ENCODE results near the gene MSI2. TPM values are rescaled to one million over a fixed set of nuclear protein-coding genes. Genes with fewer than 3 reads are reported as not detected.

MSI2 gene
- total and polyA plus RNA-seq, 2 experiments from 2014 or later, result 18.9 to 41.8 TPM

- TF ChIP-seq ZNF462 (CRISPR knock-in tag; IDR thresholded peaks at IDR 0.05) (no peak), ETS1 (IDR thresholded peaks at IDR 0.05) (no peak), POLR2AphosphoS5 (IDR thresholded peaks at IDR 0.05; ENCODE audit: low read depth) (no peak)
These were observed 87.9 kb downstream of the MSI2 start (continued) for GRCh38 chr17:57344261-57344660.

- ATAC-seq, result no peak
- Histone ChIP-seq H4K20me1 (replicated peaks; ENCODE audit: insufficient read depth) (no peaks in the 10 kb centered on the region; the same call in 1 of the 2 replicates), H3K36me3 (ENCODE audit: insufficient read depth) (peaks cover 3% of the 10 kb centered on the region), H3K27ac (ENCODE audit: low read depth) (no peak overlapping the region), H3K79me2 (replicated peaks; ENCODE audit: insufficient read depth) (peaks cover 10% of the 10 kb centered on the region), H3K4me3 (no peak overlapping the region), H3F3A (replicated peaks; ENCODE audit: low read depth) (no peaks in the 10 kb centered on the region), H3K27me3 (ENCODE audit: insufficient read depth) (no peaks in the 10 kb centered on the region), H3K4me1 (ENCODE audit: insufficient read depth) (peaks cover 5% of the 10 kb centered on the region; the same call in 1 of the 2 replicates), H3K9me2 (ENCODE audit: insufficient read depth) (peaks cover 12% of the 10 kb centered on the region; the same call in 1 of the 2 replicates), H2AFZ (no peak overlapping the region), H3K4me2 (no peak overlapping the region)
- no peak for DNase-seq (ENCODE audit: low spot score)
- H3K27ac Mint-ChIP-seq, result no peak overlapping the region
- H3K36me3 Mint-ChIP-seq (ENCODE audit: low read depth), result peaks cover 30% of the 10 kb centered on the region
- no peak for TF ChIP-seq STAT1 (IDR thresholded peaks at IDR 0.05; ENCODE audit: unreplicated experiment)
- no peak for TF ChIP-seq ZNF462 (CRISPR knock-in tag; IDR thresholded peaks at IDR 0.05)
- TF ChIP-seq EZH2phosphoT487 (IDR thresholded peaks at IDR 0.05; ENCODE audit: unreplicated experiment), result no peak
- no peak for TF ChIP-seq CREB1 (CRISPR knock-in tag; IDR thresholded peaks at IDR 0.05; ENCODE audit: low read depth)
- TF ChIP-seq ZNF331 (CRISPR knock-in tag; IDR thresholded peaks at IDR 0.05; ENCODE audit: low read depth), result no peak
- H3K9me3 Mint-ChIP-seq, result no peaks in the 10 kb centered on the region
- no peak overlapping the region for H3K4me3 Mint-ChIP-seq
- H3K27me3 Mint-ChIP-seq (ENCODE audit: insufficient read depth, low read depth, poor library complexity), result peaks cover 1% of the 10 kb centered on the region
- H3K4me1 Mint-ChIP-seq, result peaks cover 18% of the 10 kb centered on the region
These were observed 93.4 kb downstream of the MSI2 start for GRCh38 chr17:57349541-57350247.

Data from GM23338 (cell line).